DMS114 treated with DMSO at 0.1 percent for 48 hours (cell line): ENCODE data around the gene CLRN3.
A peak's percentile ranks its signal among the peaks of the same experiment; 100 is the strongest.

Experiments used
- DNase-seq: peaks from one replicate; lab custom pipeline; 2025; ENCODE audit not compliant: unreplicated experiment; lab: John Stamatoyannopoulos, UW

The CLRN3 gene

DNA sequence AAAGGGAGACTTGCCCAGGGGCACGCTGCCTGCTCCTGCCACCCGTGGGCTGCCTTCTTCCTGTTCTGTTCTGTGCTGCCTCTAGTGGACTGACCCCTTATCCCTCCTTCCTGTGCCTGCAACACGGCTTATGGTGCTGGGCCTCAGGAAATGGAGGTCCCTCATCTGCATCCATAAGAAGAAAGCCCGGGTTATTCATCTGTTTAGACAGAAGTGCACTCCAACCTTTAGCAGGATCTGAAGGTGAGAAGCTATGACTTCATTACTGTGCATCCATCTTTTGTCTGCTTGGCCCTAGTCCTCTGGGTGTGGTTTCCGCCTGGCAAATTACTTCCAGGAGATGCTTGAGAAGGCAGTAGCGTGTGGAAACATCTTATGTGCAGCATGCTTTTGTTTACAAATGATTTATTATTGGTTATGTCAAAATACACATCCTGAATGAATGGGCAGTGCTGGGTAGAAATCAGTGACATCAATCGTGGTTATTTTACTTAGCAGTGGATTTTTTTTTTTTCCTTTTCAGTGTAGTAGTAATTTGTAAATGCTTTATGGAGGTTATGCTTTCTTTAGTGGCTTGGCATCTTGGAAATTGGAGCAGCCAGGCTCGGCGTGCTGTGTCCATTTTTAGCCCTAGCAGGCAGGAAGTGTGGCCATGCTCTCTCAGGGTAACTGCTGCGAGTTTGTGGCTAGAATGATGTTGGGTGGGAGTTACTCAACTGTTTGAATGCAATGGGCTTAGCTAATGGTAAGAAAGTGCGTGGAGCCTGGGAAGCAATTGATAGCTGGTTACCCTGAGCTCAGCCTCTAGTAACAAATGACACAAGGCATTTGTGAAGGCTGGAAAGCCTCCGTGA is 26.9 kb upstream of the CLRN3 start:
- DNase-seq: no peak

DNA sequence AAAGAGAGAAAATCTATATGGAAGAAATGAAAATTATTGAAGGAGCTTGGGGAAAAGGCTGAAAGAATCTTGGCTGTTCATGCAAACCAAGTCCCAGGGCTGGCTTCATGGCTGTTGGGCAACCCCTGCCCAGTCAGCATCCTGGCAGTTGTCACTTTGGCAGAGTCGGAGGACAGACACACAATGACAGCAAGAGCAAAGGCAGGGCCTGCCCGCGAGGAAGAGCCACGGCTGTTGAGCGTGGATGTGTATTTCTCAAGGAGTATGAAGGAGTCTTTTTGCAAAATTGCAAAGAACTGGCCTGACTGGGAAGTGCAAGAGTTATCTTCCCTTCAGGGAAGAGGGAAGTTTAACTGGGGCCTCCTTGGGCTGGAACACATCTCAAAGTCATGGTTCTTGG is 25.8 kb upstream of the CLRN3 start:
- DNase-seq: no peak

DNA sequence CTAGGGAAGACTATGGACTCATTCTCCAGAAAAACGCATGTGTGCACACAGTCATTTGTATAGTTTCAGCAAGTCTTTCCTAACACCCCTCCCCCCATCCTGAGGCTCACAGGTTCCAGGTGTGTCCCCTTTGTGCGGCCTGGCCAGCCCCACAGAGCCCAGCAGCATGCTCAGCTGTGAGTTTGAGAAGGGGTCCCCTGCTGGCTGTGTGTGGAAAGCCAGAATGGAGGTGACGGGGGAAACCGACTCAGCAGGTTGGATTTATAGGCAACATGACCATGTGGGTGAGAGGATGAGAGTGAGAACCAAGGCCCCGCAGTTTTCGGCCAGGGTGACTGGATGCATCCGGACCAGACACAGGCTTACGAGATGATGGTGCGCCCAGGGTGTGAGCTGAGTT is 24.1 kb upstream of the CLRN3 start:
- DNase-seq: no peak

DNA sequence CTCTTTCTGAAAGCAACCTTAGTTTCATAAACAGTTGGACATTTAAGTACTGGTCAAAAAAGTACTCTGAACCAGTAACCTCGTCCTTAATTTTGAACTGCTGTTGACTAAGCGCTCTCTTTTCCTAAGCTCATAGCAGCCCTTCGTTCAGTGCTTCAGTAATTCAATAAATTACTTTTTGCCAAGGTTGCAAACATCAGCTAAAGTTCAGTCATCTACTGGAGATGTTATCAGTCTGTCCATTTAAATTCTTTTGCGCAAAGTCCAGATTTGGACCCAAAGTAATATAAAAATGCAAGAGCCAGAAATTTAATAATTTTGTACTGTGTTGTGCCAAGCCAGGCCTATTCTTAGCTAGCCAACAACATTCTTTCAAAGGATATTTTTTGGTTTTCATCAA is 22.6 kb upstream of the CLRN3 start:
- no peak for DNase-seq

DNA sequence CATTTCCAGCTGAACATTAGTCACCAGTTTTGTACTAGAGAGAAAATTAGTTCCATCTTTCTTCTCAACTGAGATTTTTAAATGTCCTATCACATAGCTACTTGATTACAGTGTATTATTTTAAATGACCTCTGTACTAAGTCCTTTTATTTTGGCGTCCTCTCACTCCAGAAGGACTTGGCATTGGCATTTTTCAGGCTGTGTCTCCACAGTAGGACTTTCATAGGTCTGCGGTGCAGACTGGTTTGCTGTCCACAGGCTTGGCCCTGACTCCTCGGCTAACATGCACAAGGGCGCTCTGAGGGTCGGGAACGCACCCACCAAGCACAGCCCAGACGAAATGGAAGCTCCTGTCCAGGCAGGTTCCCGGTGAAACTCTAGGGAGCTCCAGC is 20.6 kb upstream of the CLRN3 start:
- no peak for DNase-seq

DNA sequence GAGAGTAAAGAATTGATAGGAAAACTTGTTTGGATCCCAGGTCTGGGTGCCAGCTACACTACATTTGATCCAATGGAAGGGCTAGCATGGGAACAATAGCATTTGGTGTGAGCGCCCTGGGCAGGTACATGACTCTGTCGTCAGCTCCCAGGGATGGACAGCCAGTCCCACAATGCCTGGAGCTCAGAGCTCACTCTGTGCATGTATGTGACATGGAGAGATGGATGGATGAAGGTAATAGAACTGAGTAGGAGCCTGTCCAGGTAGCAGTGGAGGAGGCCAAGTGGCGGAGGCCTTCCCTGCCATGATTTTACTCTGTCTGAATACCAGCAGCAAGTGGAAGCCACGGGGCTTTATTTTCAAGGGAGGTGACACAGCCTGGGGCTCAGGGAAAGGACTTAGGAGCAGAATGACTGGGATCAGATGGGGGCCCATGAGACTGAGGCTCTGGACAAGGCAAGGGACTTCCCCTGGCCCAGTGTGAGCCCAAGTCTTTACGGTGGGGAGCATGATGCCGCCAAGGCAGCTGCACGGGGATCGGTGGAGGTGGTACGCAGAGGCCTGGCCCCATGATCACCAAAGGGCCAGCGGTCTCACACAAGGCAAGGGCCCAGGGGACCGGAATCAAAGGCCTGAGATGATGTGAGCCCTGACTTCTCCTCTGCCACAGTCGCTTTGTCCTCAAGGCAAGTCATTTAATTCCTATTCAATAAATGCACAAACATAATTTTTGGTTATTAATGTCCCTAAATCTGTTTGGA is 20.0 kb upstream of the CLRN3 start:
- DNase-seq: no peak

DNA sequence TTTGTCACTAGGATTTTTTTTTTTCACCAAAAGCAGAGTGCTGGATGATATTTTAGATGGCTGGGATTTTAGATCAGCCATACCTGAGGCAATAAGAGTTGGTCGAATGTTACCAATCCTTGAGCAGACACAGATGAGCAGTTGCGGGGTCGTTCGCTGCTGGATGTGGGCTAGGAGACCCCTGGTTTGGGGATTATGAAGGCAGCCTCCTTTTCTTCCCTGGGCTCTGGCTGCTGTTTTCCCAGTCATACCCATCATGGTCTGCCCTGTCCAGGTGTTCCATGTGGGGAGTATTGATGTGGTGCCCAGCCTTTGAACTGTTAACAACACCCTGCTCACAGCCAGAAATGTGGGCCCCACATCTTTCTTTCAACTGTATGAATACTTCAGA is 19.1 kb upstream of the CLRN3 start:
- no peak for DNase-seq

DNA sequence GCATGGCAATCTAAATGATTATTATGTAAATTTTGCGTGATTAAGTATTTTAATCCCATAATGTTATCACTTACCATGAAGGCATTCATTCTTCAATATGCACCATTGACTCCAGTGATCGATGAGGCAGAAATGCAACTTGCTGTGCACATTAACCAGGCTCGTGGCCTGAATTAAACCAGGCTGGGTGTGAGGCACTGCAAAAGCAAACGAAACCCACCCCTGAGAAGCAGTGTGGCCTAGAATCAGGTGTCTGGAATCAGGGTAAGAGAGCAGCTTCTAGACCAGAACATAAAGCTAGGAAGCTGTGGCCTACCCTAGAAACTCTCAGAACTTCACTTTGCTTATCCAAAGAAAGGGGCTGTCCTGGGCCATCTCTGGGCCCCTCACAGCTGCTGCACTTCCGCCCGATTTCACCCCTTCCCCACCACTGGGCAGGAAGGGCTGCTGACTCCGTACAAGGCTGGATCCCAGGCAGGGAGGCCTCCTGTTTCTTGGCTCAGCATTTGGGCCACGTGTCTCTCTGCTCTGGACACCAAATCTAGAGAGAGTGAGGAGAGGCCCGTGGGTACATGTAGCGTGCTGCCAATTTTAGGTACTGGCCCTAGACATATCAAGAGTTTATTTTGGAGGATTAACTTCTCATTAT is 18.6 kb upstream of the CLRN3 start:
- no peak for DNase-seq

DNA sequence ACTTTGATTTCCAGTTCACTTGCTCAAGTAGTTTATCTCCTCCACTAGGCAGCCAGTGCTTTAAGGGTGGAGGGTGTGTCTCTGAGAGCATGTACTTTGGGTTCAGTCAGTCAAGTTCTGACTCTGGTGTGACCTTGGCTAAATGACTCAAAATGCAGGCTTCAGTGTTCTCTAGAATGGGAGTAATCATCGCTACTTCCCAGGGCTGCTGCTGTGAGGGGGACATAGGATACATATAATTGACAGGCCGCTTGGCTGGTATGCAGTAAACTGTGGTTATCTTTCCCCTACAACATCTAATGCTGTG is 17.7 kb upstream of the CLRN3 start:
- no peak for DNase-seq

DNA sequence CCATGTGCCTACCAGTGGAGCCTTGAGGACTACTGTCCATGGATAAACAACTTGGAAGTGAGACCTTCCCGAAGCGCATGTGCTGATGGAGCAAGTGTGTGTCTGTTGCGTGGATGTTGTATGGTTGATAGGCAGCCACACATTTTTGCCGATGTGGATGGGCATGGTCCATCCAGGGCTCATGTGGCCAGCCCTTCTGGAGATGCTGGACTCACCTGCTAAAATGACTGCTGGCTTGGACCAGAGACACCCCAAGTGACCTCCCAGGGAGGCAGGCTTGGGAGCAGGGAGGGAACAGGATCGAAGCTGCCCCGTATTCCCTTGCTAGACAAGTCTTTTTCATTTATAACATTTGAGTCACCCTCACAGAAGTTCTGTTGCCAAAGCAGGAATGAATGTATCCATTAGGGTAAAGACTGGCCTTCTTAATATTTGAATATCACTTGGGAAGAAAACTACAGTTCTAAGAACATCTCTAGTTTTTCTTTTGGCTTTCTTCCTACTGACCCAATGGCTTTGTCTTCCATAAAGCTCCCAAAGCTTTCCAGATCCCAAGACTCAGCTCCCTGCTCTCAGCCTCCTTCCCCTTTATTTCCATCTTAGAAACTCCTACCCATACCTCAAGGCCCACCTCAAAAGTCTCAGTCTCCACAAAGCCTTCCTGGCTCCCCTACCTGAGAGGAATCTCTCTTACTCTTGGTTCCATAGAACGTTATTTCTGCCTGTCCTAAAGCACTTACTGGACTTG is 17.1 kb upstream of the CLRN3 start:
- DNase-seq: no peak

DNA sequence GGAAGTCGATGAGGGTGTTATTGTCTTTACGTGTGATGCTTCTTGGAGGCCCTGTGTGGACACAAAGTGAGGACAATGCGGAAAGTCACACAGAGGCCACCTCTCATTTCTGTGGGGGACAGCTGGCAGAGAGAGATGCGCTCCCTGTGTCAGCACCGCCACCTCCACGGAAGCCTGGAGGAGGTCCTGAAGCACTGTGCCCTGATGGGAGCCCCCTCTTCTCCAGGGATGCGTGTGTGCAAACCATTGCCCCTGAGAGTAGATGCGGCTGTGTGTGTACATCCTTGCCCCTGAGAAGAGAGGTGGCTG is 16.2 kb upstream of the CLRN3 start:
- DNase-seq: no peak

DNA sequence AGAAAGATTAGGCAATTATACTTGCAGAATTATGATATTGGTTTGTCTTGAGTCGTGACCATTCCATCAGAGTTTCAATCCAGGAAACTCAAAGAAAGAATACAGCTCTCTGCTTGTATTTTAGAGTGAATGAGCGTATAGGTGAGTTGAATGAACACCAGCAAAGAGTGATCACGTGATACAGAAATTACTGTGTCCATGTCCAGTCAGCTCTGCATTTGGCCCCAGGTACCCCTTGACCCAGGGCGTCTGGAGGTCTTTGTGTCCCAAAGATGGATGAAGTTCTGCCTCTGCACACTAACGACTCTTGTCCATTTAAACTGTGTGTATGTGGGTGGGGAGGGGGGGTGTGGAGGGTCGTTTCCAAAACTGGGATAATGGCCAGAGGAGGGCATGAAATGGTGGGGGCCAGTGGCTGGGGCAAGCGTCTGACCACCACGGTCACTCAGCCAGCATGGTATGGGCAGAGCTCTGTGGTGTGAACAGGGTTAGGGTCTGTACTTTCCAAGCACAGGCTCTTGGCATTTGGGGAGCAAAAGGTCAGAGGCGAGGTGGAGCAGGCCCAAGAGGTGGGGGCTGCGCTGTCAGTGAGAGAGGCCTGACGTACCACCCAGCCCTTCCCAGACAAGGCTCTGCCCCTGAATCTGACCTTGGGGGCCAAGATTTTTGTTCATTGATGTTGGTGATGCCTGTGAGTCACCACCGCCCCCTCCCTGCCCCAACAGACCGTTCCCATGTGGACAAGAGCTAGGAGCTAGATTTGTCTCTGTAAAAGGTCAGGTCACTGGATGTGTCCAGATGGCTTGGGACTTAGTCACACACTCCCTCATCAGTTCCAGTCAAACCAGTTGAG is 15.6 kb upstream of the CLRN3 start:
- no peak for DNase-seq

DNA sequence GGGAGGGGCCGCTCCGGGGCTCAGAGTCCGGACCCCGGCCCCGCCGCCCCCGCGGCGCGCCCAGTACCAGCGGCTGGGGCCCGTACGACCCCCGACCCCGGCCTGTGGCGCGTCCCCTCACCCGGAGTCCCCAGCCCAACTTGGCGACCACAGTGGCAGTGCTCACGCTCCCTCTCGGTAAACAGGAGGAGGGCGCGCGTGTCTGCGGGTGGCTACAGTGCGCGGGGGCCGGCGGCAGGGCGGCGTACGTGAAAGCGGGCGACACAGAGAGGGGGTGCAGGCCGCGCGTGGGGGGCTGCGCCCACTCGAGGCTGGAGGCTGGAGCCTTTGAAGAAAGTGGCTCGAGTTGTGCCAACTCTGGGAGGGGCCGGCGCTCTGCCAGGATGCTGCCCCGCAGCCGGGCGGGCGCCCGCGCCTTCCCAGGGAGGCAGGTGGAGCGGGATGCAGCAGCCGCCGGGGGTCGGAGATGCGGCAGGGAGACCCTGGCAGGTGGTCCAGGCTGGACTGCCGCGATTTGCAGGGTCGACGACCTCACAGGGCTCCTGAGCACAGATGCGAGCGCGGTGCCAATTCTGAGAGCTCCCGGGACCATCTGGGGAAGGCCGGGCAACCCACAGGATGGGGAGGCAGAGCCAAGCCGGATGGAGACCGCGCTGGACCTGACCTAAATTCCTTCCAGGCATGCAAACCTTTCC is 14.8 kb upstream of the CLRN3 start:
- no peak for DNase-seq

DNA sequence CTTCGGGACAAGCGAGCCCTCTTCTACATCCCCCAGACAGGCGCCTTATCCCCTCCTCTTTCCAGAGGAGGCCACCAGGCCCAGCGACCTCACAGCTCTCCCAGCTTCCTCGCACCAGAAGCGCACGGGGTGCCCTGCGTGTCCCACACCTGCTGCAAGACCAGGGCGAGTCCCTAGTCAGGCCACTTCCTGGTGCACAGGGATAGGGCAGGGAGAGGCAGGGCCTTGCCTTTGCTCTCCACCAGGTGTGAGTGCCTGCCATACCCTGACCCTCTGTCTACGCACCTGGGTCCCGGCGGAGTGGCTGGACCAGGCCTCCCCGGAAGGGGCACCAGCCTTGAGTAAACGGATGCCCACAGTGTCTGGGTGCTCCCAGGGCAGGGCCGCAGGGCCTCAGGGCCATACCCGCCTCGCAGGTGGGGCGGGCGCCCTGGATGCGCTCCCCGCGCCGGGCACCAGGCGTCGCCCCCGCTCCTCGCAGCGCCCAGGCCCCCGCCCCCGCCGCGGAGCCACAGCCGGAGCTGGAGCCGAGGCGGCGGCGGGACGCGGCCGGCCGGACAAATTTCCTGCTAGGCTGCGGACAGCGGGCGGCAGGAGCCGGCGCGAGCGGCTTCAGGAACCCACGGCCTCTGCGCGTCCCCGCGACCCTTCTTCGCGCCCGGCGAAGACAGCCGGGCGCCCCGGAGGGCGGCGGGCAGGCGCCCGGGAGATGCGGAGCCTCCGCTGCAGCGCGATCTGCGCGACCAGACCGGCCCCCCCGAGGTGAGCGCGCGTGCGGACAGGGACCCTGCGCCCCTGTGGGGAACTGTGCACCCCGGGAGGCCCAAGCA is 14.0 kb upstream of the CLRN3 start, which contains the start of gene PTPRE:
TSS of gene PTPRE (plus strand) at position 556 of the 830 bp plus-strand sequence. CDS start 133,779 bp downstream, outside the sequence.
- peak; percentile 13 for DNase-seq

DNA sequence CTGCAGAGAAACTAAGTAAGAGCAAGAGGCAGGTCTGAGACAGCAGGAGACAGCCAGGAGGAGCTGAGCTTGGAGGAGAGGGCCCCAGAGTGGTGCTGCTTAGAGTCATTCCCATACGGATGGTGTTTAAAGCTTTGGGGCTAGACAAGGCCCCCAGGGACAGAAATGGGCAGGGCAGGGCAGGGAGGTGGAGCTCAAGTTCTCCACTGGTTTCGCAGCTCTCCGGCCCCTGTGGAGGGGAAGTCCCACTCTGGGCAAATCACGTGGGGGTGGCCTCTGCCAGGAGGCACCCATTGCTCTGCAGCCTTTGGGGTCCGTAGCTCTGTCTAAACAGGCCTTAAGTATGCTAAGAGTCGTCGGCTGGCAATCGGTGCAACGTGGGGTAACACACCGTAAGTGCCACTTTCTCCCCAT is 13.1 kb upstream of the CLRN3 start:
- DNase-seq: no peak

DNA sequence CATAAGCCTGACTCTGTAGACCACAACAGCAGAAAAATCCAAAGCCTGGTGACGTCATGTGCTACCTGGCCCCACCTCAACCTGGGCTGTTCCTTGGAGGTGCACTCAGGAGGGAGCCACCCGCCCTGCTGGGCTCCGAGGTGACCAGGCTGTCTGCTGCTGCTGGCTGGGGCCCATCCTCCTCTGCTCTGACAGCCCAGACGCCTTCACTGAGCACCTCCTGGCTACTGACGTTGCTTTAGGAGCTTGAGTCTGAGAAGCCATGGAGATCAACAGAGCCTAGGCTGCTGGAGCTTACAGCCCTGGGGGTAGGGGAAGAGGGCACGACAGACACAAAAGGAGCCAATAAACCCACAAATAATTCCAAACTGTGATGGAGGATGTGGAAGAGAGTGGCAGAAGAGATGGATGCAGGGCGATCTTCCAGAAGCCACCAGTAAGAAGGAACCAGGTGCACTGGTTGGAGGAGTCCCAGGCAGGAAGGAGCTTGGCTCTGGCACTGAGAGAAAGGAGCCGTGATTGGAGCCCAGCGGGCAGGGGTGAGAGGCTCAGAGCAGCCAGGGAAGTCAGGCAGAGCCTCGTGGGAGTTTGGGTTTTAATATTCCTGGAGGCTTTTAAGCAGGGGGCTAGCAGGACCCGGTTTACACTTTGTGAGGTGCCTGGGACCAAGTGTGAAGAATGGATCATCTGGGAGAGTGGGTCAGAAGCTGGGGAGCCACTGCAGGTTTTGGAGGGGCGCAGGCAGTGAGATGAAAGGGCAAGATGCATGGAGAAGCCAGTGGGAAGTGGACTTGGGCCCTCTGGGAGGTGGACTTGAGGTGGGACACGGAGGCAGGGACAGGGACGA is 12.5 kb upstream of the CLRN3 start:
- no peak for DNase-seq

DNA sequence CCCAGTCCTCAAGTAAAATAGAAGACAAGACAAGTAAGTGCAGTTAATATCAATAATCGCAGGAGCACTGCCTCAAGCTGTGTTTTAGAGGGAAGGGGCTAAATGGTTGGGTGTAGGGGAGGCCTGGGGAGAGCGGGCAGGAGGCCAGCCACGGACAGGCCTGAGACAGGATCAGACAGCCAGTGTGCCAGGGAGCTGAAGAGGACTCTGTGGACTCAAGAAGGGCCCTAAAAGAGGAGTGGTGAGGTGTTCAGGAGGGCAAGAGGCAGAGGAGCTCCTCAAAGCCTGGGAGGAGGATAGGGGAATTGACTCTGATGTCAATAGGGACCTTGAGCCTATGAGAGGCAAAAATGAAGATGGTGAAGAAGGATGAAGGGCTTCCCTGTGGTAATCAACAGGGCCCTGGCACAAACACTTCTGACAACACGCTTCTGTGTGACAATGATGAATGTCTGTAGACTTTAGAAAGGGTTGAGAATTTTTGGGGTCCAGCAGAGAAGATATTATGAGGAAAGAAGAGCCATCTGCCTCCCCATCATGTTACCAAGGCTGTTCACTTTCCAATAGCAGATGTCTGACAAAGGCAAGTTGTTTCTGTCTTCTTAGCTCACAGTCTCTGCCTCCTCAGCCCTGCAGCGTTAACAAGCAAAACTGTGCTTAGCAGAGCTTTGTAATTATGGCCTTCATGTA is 11.7 kb upstream of the CLRN3 start:
- no peak for DNase-seq

DNA sequence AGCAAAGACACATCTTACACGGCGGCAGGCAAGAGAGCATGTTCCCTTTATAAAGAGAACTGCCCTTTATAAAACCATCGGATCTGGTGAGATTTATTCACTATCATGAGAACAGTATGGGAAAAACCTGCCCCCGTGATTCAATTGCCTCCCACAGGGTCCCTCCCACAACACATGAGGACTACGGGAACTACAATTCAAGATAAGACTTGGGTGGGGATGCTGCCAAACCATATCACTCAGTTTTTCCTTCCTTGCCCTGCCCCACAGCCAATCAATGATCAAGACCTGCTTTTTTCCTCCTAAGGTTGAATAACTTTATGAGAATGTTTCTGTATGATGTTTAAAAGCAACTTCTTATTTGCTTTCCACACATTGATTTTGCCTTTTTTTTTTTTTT is 11.0 kb upstream of the CLRN3 start:
- DNase-seq: no peak
